Measurements from ENCODE around the gene IFI27L1.

Gene IFI27L1

DNA sequence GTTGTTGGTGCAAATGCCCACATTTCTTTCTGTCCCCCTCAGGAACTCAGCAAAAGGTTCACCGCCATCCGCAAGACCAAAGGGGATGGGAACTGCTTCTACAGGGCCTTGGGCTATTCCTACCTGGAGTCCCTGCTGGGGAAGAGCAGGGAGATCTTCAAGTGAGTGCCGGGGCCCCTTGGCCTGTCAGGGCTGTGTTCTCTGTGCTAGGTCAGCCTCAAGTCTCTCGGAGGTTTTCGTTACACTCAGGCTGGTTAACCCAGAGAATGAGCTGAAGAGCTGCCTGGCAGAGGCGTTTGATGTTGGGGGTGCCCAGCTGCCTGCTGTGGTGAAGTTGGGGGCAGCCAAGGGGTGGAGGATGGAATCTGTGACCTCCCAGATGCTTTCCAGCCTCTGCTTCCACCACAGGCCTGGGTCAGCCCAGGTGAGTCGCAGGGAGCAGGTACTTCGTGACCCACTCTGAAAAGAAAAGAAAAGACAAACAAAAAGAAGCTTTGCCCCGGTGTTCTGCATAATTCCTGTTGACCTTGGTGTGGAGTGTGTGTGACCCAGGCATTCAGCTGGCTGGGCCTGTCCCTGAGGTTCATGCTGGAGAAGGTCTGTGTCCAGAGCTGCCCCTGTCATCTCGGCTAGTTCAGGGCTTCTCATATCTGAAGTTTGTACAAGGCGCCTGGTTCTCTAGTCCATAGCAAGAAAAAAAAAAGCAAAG lies 42.0 kb upstream of the IFI27L1 start:
- TF ChIP-seq, protein P1, sequence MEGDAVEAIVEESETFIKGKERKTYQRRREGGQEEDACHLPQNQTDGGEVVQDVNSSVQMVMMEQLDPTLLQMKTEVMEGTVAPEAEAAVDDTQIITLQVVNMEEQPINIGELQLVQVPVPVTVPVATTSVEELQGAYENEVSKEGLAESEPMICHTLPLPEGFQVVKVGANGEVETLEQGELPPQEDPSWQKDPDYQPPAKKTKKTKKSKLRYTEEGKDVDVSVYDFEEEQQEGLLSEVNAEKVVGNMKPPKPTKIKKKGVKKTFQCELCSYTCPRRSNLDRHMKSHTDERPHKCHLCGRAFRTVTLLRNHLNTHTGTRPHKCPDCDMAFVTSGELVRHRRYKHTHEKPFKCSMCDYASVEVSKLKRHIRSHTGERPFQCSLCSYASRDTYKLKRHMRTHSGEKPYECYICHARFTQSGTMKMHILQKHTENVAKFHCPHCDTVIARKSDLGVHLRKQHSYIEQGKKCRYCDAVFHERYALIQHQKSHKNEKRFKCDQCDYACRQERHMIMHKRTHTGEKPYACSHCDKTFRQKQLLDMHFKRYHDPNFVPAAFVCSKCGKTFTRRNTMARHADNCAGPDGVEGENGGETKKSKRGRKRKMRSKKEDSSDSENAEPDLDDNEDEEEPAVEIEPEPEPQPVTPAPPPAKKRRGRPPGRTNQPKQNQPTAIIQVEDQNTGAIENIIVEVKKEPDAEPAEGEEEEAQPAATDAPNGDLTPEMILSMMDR (IDR thresholded peaks at IDR 0.05; ENCODE audit: control insufficient read depth, extremely low read depth, insufficient read depth), result no peak
- H3K4me3 ChIP-seq (ENCODE audit: low read depth, low read length), result no peak overlapping the region
- DNase-seq (ENCODE audit: low read depth), result no peak

DNA sequence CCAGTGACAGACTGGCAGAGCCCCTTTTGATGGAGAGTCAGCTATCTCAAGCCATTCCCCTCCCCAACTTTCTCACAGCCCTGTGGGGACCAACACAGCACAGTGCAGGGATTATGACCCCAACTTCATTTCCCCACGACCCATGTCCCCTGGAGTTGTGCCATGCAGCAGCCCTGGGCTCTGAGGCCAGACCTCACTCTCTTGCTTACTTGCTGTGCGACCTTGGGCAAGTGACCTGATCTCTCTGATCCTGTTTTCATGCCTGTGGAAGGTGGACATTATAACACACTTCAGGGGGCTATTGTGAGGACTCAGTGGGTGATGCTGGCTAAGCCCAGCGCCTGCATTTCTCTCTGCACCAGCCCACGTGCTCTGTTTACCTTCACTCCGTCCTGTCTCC lies 40.9 kb upstream of the IFI27L1 start:
- TF ChIP-seq, protein P1 (IDR thresholded peaks at IDR 0.05; ENCODE audit: control insufficient read depth, extremely low read depth, insufficient read depth), result no peak
- no peak for DNase-seq (ENCODE audit: low read depth)
- H3K4me3 ChIP-seq (ENCODE audit: low read depth, low read length), result no peak overlapping the region

DNA sequence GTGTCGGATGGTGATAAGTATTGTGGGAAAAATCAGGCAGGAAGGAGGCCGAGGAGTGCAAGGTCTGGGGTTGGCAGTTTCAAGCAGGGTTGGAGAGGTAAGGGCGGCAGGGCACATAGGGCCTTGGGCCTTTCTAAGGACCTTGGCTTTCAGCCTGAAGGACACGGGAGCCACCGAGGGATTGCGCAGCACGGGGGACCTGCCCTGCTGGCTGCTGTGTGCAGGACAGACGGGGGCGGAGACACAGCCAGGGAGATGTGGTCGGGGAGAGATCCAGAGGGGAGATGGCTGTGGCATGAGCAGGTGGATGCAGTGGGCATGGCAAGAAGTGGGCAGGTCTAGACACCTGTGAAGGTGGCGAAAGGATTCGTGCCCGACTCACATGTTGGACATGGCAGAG lies 40.3 kb upstream of the IFI27L1 start:
- TF ChIP-seq, protein P1 (IDR thresholded peaks at IDR 0.05; ENCODE audit: control insufficient read depth, extremely low read depth, insufficient read depth), result no peak
- DNase-seq (ENCODE audit: low read depth), result no peak
- no peak overlapping the region for H3K4me3 ChIP-seq (ENCODE audit: low read depth, low read length)

DNA sequence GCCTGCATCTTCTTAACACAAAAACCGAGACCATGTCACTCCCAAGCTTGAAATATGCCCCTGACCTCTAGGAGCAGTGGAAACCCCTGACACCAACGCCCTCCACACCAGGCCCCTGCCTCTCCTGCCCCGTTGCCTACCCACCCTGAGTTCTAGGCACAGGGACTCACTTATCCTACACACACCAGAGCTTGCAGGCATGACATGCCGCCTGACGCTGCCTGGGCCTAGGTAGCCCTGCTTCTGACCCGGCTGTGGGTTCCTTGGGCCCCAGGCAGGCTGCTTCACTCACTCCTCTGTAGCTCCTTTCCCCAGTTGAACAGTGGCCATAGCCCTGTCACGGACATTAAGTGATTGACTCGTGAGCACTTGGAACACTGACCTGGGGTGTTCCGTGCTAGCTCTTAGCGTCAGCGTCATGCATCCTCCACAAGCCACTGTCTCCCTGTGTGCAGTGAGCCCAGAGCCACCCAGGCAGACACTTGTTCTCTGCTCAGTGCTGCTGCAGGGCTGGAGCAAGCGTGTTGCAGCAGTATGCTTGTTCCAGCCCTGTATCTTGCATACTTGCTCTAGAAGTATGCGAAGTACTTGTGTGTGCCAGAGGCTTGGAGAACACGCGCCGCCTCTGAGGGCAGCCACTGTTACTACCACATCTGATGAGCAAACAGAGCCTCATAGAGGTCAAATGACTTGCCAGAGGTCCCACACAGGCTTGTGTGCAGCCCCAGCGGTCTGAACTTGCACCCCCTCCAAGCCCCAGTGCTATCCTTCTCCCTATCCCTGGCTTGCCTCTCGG lies 39.4 kb upstream of the IFI27L1 start:
- DNase-seq (ENCODE audit: low read depth), result no peak
- TF ChIP-seq, protein P1 (IDR thresholded peaks at IDR 0.05; ENCODE audit: control insufficient read depth, extremely low read depth, insufficient read depth), result no peak
- H3K4me3 ChIP-seq (ENCODE audit: low read depth, low read length), result no peak overlapping the region

DNA sequence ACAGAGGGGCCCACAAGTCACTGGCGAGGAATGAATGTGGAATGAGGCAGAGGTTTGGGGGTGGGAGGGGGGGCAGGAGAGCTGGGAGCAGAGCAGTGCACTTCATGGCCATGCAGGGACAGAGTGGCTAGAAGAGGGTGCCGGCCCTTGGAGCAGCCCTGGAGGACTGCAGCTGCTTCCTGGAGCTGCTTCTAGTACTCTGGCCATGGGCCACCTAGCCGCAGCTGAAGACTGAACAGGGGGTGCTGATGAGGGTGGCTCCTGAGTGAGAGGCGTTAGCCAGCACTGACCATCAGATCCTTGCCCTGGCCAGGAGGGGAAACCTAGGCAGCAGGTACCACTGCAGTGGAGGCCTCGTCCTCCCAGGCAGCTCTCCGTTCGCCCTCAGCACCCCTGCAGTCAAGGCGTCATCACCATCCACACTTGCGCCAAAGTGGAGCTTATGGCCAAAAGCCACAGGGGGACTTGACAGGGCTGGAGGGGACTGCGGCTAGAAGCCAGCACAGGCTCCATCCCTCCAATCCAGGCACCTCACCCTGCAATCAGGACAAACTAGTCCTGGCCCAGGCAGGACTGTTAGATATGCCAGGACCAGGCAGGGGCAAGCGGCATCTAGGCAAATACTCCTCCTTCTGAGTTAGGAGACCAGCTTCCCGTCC lies 38.5 kb upstream of the IFI27L1 start:
- DNase-seq (ENCODE audit: low read depth), result no peak
- H3K4me3 ChIP-seq (ENCODE audit: low read depth, low read length), result no peak overlapping the region
- TF ChIP-seq, protein P1 (IDR thresholded peaks at IDR 0.05; ENCODE audit: control insufficient read depth, extremely low read depth, insufficient read depth), result no peak

DNA sequence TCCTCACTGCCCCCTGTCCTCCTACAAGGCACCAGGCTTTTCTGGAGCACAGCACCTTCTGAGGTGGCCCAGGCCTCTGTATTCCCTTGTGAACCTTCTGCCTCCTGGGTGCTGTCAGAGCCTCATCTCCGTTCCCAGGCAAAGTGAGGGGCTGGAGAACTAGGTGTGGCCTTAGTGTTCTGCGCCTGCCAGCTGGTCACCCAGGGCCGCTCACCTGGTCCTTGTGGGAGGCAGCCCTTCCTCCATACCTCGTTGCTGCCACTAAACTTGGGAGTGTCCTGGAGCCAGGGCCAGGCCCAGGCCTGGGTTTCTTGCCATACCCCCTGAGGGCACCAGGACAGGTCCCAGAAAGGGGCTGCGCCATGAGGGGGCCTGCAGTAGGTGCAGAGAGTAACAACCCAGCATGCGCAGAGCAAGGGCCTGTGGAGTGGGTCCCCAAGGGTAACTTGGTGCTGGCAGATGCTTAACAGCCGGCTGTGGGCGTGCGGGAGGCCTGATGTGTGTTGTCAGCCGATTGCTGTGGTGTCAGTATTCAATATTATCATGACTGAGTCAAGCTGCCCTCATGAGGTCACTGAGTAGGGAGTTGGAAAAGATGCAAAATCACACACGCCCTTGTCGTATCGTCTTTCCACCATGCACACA lies 37.9 kb upstream of the IFI27L1 start:
- no peak for DNase-seq (ENCODE audit: low read depth)
- no peak overlapping the region for H3K4me3 ChIP-seq (ENCODE audit: low read depth, low read length)
- TF ChIP-seq, protein P1 (IDR thresholded peaks at IDR 0.05; ENCODE audit: control insufficient read depth, extremely low read depth, insufficient read depth), result no peak

All from LNCaP clone FGC (cell line).